Neuronal stem cell (in vitro differentiated cells): Measurements from ENCODE around the gene SSTR1.
A peak's percentile ranks its signal among the peaks of the same experiment; 100 is the strongest.

Experiments used
- DNase-seq: peaks from one replicate; pipeline ENCODE4 v3.0.0-alpha.2; 2013; ENCODE audit warnings: low spot score
- H2AFZ ChIP-seq: one replicate; pipeline ENCODE4 v1.6.1; 2013; ENCODE audit warnings: mild to moderate bottlenecking, low read length, inconsistent platforms
- H2AK5ac ChIP-seq: 2 replicates; pipeline ENCODE4 v1.6.1; 2013; ENCODE audit warnings: low read depth, mild to moderate bottlenecking, inconsistent platforms, low read length, moderate library complexity, mixed read lengths
- H2BK120ac ChIP-seq: 2 replicates; pipeline ENCODE4 v1.6.1; 2013; ENCODE audit warnings: low read depth, mild to moderate bottlenecking, inconsistent platforms, low read length, moderate library complexity, mixed read lengths
- H2BK12ac ChIP-seq: one replicate; pipeline ENCODE4 v1.6.1; 2013; ENCODE audit warnings: low read length, inconsistent platforms
- H2BK15ac ChIP-seq: 2 replicates; pipeline ENCODE4 v1.6.1; 2013; ENCODE audit warnings: mild to moderate bottlenecking, low read length, inconsistent platforms, mixed read lengths
- H2BK5ac ChIP-seq: one replicate; pipeline ENCODE4 v1.6.1; 2013; ENCODE audit warnings: inconsistent platforms, mild to moderate bottlenecking, low read length, moderate library complexity
- H3K14ac ChIP-seq: one replicate; pipeline ENCODE4 v1.6.1; 2013; ENCODE audit warnings: low read length, inconsistent platforms
- H3K18ac ChIP-seq: 2 replicates; pipeline ENCODE4 v1.6.1; 2013; ENCODE audit warnings: low read length, inconsistent platforms
- H3K23ac ChIP-seq: 2 replicates; pipeline ENCODE4 v1.6.1; 2013; ENCODE audit warnings: low read depth, mild to moderate bottlenecking, mixed read lengths, low read length, inconsistent platforms; ENCODE audit not compliant: poor library complexity
- H3K27ac ChIP-seq: replicated peaks from 3 replicates; pipeline ENCODE4 v1.5.1; 2013; ENCODE audit warnings: low read length, inconsistent platforms
- H3K27me3 ChIP-seq, 3 experiments: 2 replicates each; pipeline ENCODE4 v1.6.1; 2013; ENCODE audit warnings: low read length in 3 of 3, mild to moderate bottlenecking in 2 of 3, inconsistent platforms in 1 of 3, low read depth in 1 of 3, mixed read lengths in 1 of 3, moderate library complexity in 1 of 3; ENCODE audit not compliant: control insufficient read depth in 3 of 3, insufficient read depth in 3 of 3
- H3K36me3 ChIP-seq, 2 donors: replicated peaks in 1 of 2; 2 replicates each; pipeline ENCODE4 v1.6.1; 2013; ENCODE audit warnings: low read length in 2 of 2; ENCODE audit not compliant: control insufficient read depth in 2 of 2, insufficient read depth in 2 of 2
- H3K4ac ChIP-seq: 2 replicates; pipeline ENCODE4 v1.6.1; 2013; ENCODE audit warnings: inconsistent platforms, mild to moderate bottlenecking, low read length, moderate library complexity
- H3K4me1 ChIP-seq, 2 donors: 1 replicate in 1 of 2; 2 replicates in 1 of 2; pipeline ENCODE4 v1.6.1; 2013; ENCODE audit warnings: low read length in 2 of 2, low read depth in 1 of 2; ENCODE audit not compliant: control insufficient read depth in 2 of 2, insufficient read depth in 1 of 2
- H3K4me2 ChIP-seq: one replicate; pipeline ENCODE4 v1.6.1; 2013; ENCODE audit warnings: mild to moderate bottlenecking, low read length, inconsistent platforms; ENCODE audit not compliant: insufficient read depth, poor library complexity, severe bottlenecking
- H3K4me3 ChIP-seq, 2 donors: 2 replicates each; pipeline ENCODE4 v1.5.1; 2013; ENCODE audit warnings: low read length in 2 of 2, mild to moderate bottlenecking in 2 of 2, inconsistent platforms in 1 of 2, moderate library complexity in 1 of 2
- H3K79me1 ChIP-seq: one replicate; pipeline ENCODE4 v1.6.1; 2013; ENCODE audit warnings: low read depth, mild to moderate bottlenecking, inconsistent platforms, low read length, moderate library complexity
- H3K9ac ChIP-seq: one replicate; pipeline ENCODE4 v1.6.1; 2013; ENCODE audit warnings: mild to moderate bottlenecking, low read depth, low read length, inconsistent platforms; ENCODE audit not compliant: poor library complexity
- H3K9me3 ChIP-seq, 2 donors: replicated peaks in 1 of 2; 2 replicates each; pipeline versions ENCODE3 to v1.6.1; 2013; ENCODE audit warnings: low read length in 2 of 2, mild to moderate bottlenecking in 2 of 2, inconsistent platforms in 1 of 2, low read depth in 1 of 2, mixed read lengths in 1 of 2, moderate library complexity in 1 of 2; ENCODE audit not compliant: control insufficient read depth in 2 of 2, insufficient read depth in 1 of 2
- H4K8ac ChIP-seq: one replicate; pipeline ENCODE4 v1.6.1; 2013; ENCODE audit warnings: low read depth, mild to moderate bottlenecking, inconsistent platforms, low read length, moderate library complexity
- H4K91ac ChIP-seq: one replicate; pipeline ENCODE4 v1.6.1; 2013; ENCODE audit warnings: low read length, low read depth, mild to moderate bottlenecking, inconsistent platforms; ENCODE audit not compliant: poor library complexity
- WGBS, 2 donors: extraction: QIAGEN DNeasy Blood & Tissue Kit; methylation state at CpG; one replicate each; pipeline ENCODE4 v1.1.7; 2013; ENCODE audit warnings: missing lambda C conversion rate in 2 of 2, mixed read lengths in 1 of 2; ENCODE audit not compliant: insufficient read length in 2 of 2, insufficient replicate concordance in 1 of 2; ENCODE audit errors: extremely low coverage in 2 of 2; 5-methylcytosine and 5-hydroxymethylcytosine counted together

Gene SSTR1

GRCh38 chr14:38202444-38203191, 5.1 kb upstream of the SSTR1 start:
- H2BK120ac ChIP-seq: no peak overlapping the region
- no peak overlapping the region for H2BK12ac ChIP-seq
- H3K14ac ChIP-seq: no peak overlapping the region
- H3K18ac ChIP-seq: no peak overlapping the region
- no peak overlapping the region for H3K4ac ChIP-seq
- no peak overlapping the region for H4K8ac ChIP-seq
- H3K9me3 ChIP-seq: peaks cover 2 to 4% of the 10 kb centered on the region in 2 donors
- no peak overlapping the region for H3K4me3 ChIP-seq
- no peak overlapping the region for H2AK5ac ChIP-seq
- DNase-seq: no peak
- WGBS, 2 donors: no CpG with 5 or more reads among the region's 5 CpGs
- H2AFZ ChIP-seq: no peak overlapping the region
- H3K27me3 ChIP-seq: peaks cover 0 to 15% (median 6%) of the 10 kb centered on the region in 3 experiments
- H2BK5ac ChIP-seq: no peak overlapping the region
- no peaks in the 10 kb centered on the region for H3K36me3 ChIP-seq
- H3K79me1 ChIP-seq: no peaks in the 10 kb centered on the region
- no peak overlapping the region for H4K91ac ChIP-seq
- no peak overlapping the region for H2BK15ac ChIP-seq
- H3K23ac ChIP-seq: peak overlapping the region; percentile 50
- H3K9ac ChIP-seq: no peak overlapping the region
- no peak overlapping the region for H3K4me2 ChIP-seq
- H3K27ac ChIP-seq: no peak overlapping the region
- H3K4me1 ChIP-seq: no peaks in the 10 kb centered on the region

- Histone ChIP-seq H3K14ac (no peak overlapping the region), H3K79me1 (no peaks in the 10 kb centered on the region), H3K36me3 (no peaks in the 10 kb centered on the region), H4K8ac (no peak overlapping the region), H3K9me3 (peaks cover 2 to 4% of the 10 kb centered on the region in 2 donors), H3K9ac (no peak overlapping the region), H3K18ac (no peak overlapping the region), H2AFZ (no peak overlapping the region), H3K23ac (no peak overlapping the region), H3K27me3 (peaks cover 11 to 30% (median 22%) of the 10 kb centered on the region in 3 experiments), H3K27ac (no peak overlapping the region), H3K4me3 (no peak overlapping the region), H4K91ac (no peak overlapping the region), H2BK5ac (no peak overlapping the region), H3K4me2 (no peak overlapping the region), H2BK15ac (no peak overlapping the region), H3K4me1 (peaks cover 0 to 6% of the 10 kb centered on the region in 2 donors), H2BK120ac (no peak overlapping the region), H2AK5ac (no peak overlapping the region), H3K4ac (no peak overlapping the region), H2BK12ac (peak overlapping the region; percentile 8)
- DNase-seq: no peak
- WGBS, 2 donors: no CpG with 5 or more reads among the region's 2 CpGs
Observed at GRCh38 chr14:38203929-38204718, 3.6 kb upstream of the SSTR1 start.

GRCh38 chr14:38204719-38205115, 3.0 kb upstream of the SSTR1 start:
- H2BK12ac ChIP-seq: no peak overlapping the region
- no peak overlapping the region for H2BK120ac ChIP-seq
- no peak overlapping the region for H2AFZ ChIP-seq

GRCh38 chr14:38205119-38205813, 2.4 kb upstream of the SSTR1 start:
- Histone ChIP-seq H2BK120ac (no peak overlapping the region), H2AK5ac (no peak overlapping the region), H3K18ac (no peak overlapping the region), H3K9ac (no peak overlapping the region), H3K23ac (no peak overlapping the region), H3K79me1 (no peaks in the 10 kb centered on the region), H3K27me3 (peaks cover 20 to 41% (median 33%) of the 10 kb centered on the region in 3 experiments), H3K14ac (no peak overlapping the region), H2AFZ (no peak overlapping the region), H2BK12ac (no peak overlapping the region), H2BK15ac (no peak overlapping the region), H3K27ac (no peak overlapping the region), H3K9me3 (peaks cover 4 to 11% of the 10 kb centered on the region in 2 donors), H3K4me3 (no peak overlapping the region), H2BK5ac (no peak overlapping the region), H4K8ac (no peak overlapping the region), H4K91ac (no peak overlapping the region), H3K36me3 (no peaks in the 10 kb centered on the region), H3K4me1 (peaks cover 0 to 13% of the 10 kb centered on the region in 2 donors), H3K4me2 (no peak overlapping the region), H3K4ac (no peak overlapping the region)
- no peak for DNase-seq
- no CpG with 5 or more reads among the region's 5 CpGs for WGBS, 2 donors

More at GRCh38 chr14:38204719-38205115, 3.0 kb upstream of the SSTR1 start:
- no peak overlapping the region for H3K27ac ChIP-seq
- no peak overlapping the region for H3K4me2 ChIP-seq
- no peak overlapping the region for H2BK15ac ChIP-seq
- H3K18ac ChIP-seq: no peak overlapping the region
- no peak overlapping the region for H2BK5ac ChIP-seq
- no peak overlapping the region for H3K4ac ChIP-seq
- no peak for DNase-seq
- peaks cover 0 to 10% of the 10 kb centered on the region in 2 donors for H3K4me1 ChIP-seq
- H3K36me3 ChIP-seq: no peaks in the 10 kb centered on the region
- H3K9ac ChIP-seq: no peak overlapping the region
- H3K9me3 ChIP-seq: peaks cover 4 to 6% of the 10 kb centered on the region in 2 donors
- H3K14ac ChIP-seq: no peak overlapping the region
- H2AK5ac ChIP-seq: no peak overlapping the region
- H3K27me3 ChIP-seq: peaks cover 15 to 36% (median 27%) of the 10 kb centered on the region in 3 experiments
- no peak overlapping the region for H3K4me3 ChIP-seq
- H3K23ac ChIP-seq: no peak overlapping the region
- no peak overlapping the region for H4K8ac ChIP-seq
- no peak overlapping the region for H4K91ac ChIP-seq
- H3K79me1 ChIP-seq: no peaks in the 10 kb centered on the region
